Testis (tissue), 3 donors: ENCODE results near the gene ADAT3. TPM values are rescaled to one million over a fixed set of nuclear protein-coding genes. Genes with fewer than 3 reads are reported as not detected.

ENCODE experiments used
- DNase-seq: peaks from one replicate; pipeline ENCODE4 v3.0.0-alpha.2; 2019
- H3K27ac ChIP-seq, 2 donors: fragments of 200-600 bp; sonication (generic); one replicate each; pipeline ENCODE4 v1.5.1; 2019
- H3K27me3 ChIP-seq: fragments of 200-600 bp; sonication (generic); one replicate; pipeline ENCODE4 v1.5.1; 2019
- H3K36me3 ChIP-seq: fragments of 200-600 bp; sonication (generic); one replicate; pipeline ENCODE4 v1.5.1; 2017; ENCODE audit warnings: low read depth; ENCODE audit errors: missing control alignments
- H3K4me1 ChIP-seq: fragments of 200-600 bp; sonication (generic); one replicate; pipeline ENCODE4 v1.5.1; 2019
- H3K4me3 ChIP-seq, 2 donors: fragments of 200-600 bp; sonication (generic); one replicate each; pipeline ENCODE4 v1.5.1; 2017 to 2019
- H3K9me3 ChIP-seq: fragments of 200-600 bp; sonication (generic); one replicate; pipeline ENCODE4 v1.5.1; 2017
- POLR2A ChIP-seq: fragments of 450-650 bp; IDR thresholded peaks from one replicate; pipeline ENCODE4 v1.6.1; 2017; ENCODE audit warnings: antibody characterized with exemption, mild to moderate bottlenecking, moderate library complexity
- WGBS, 2 donors: methylation state at CpG; one replicate each; pipeline ENCODE4 v1.1.5; 2018; 5-methylcytosine and 5-hydroxymethylcytosine counted together
- intact Hi-C: fragments of 100-400 bp; cut with DNase I; formaldehyde crosslinking; loops from one replicate; pipeline ENCODE4 v1.15.1; 2023; ENCODE audit warnings: low total_unique reads
- polyA plus RNA-seq: library from polyadenylated mRNA; stranded (reverse); fragments of 350-450 nt; fragmentation: Illumina TruSeq; extraction: RNeasy Lipid Tissue Mini Kit (QIAGEN cat#74804); gene quantifications from one replicate; pipeline ENCODE4 v1.2.3, GENCODE V29; 2014; ENCODE audit warnings: low read depth, low replicate concordance; ENCODE audit not compliant: insufficient read depth
- total RNA-seq, 2 donors: library from RNA; depleted of rRNA; stranded (reverse); fragments of >200 nt; gene quantifications; one replicate each; pipeline ENCODE4 v1.2.3, GENCODE V29; 2016
- TF ChIP-seq, protein P1 (sequence below), 3 experiments: fragments of 450-650 bp in 2 of 3; fragments of 200-600 bp in 1 of 3; sonication (generic) in 1 of 3; IDR thresholded peaks; one replicate each; pipeline ENCODE4 v1.5.1; 2016 to 2019; ENCODE audit warnings: antibody characterized with exemption in 3 of 3, mild to moderate bottlenecking in 2 of 3, moderate library complexity in 1 of 3

Gene ADAT3
- total and polyA plus RNA-seq, 3 donors from 2014 or later: 1.1 to 16.7 (median 10.6) TPM

DNA sequence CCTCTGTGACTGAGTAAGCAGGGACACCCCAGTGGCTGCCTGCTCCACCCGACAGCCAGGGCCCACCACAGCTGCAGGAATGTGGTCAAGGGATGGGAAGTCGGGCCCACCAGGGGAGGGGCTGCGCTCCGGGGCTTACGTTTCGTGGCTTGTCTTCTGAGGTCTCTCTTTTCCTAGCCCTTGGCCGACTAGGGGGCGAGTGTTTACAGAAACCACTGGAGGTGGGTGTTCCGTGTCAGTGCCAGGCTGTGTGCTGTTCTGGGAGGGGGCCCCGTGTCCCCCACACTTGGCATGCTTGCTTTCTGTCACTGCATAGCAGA is 4.5 kb downstream of the ADAT3 start:
- intact Hi-C loops: no loop called here
- peaks cover 15% of the 10 kb centered on the region for H3K4me1 ChIP-seq
- TF ChIP-seq, protein P1, sequence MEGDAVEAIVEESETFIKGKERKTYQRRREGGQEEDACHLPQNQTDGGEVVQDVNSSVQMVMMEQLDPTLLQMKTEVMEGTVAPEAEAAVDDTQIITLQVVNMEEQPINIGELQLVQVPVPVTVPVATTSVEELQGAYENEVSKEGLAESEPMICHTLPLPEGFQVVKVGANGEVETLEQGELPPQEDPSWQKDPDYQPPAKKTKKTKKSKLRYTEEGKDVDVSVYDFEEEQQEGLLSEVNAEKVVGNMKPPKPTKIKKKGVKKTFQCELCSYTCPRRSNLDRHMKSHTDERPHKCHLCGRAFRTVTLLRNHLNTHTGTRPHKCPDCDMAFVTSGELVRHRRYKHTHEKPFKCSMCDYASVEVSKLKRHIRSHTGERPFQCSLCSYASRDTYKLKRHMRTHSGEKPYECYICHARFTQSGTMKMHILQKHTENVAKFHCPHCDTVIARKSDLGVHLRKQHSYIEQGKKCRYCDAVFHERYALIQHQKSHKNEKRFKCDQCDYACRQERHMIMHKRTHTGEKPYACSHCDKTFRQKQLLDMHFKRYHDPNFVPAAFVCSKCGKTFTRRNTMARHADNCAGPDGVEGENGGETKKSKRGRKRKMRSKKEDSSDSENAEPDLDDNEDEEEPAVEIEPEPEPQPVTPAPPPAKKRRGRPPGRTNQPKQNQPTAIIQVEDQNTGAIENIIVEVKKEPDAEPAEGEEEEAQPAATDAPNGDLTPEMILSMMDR (IDR thresholded peaks at IDR 0.05): no peak
- no peak for TF ChIP-seq POLR2A

DNA sequence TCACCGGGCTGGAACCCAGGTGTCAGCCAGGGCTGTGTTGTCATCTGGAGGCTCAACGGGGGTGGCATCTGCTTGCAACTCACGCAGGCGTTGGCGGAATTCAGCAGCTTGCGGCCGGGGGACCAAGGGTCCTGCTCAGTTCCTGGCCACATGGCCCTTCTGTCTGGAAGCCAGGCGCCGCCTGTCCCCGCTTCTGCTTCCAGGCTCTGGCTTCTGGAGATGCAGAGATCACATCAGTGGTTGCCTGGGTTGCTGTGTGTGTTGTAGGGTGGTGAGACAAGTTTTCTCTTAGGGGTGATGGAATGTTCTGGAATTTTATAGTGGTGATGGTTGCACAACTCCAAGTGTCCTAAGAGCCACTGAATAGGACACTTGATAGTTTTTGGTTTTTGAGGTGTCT is 5.0 kb downstream of the ADAT3 start:
- WGBS, 2 donors: 96% methylated on average over 10 of the region's 10 CpGs
- no peak for DNase-seq
- TF ChIP-seq, protein P1 (IDR thresholded peaks at IDR 0.05): no peak
- TF ChIP-seq POLR2A: no peak

More for the DNA sequence above, 4.5 kb downstream of the ADAT3 start:
- no peak for DNase-seq
- Histone ChIP-seq H3K36me3 (no peaks in the 10 kb centered on the region), H3K27ac (no peak overlapping the region), H3K4me3 (no peak overlapping the region), H3K27me3 (no peaks in the 10 kb centered on the region), H3K9me3 (no peaks in the 10 kb centered on the region)
- 82 to 83% methylated on average over 1 to 10 of the region's 10 CpGs for WGBS, 2 donors

DNA sequence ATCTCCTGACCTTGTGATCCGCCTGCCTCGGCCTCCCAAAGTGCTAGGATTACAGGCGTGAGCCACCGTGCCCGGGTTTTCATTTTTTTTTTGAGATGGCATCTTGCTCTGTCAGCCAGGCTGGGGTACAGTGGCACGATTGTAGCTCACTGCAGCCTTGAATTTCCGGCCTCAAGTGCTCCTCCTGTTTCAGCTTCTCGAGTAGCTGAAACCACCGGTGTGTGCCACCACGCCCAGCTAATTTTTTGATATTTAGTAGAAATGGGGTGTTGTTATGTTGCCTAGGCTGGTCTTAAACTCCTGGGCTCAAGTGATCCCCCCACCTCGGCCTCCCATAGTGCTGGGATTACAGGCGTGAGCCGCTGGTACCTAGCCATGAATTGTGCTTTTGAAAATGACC is 5.9 kb downstream of the ADAT3 start:
- no peaks in the 10 kb centered on the region for H3K9me3 ChIP-seq
- H3K4me1 ChIP-seq: peaks cover 11% of the 10 kb centered on the region
- intact Hi-C loops: no loop called here
- no peak for DNase-seq
- TF ChIP-seq, protein P1 (IDR thresholded peaks at IDR 0.05): no peak
- TF ChIP-seq POLR2A: no peak
- no peaks in the 10 kb centered on the region for H3K27me3 ChIP-seq
- no peaks in the 10 kb centered on the region for H3K36me3 ChIP-seq
- H3K4me3 ChIP-seq: no peak overlapping the region
- WGBS, 2 donors: 89 to 93% methylated on average over 13 of the region's 13 CpGs
- H3K27ac ChIP-seq: no peak overlapping the region

More for the DNA sequence above, 5.0 kb downstream of the ADAT3 start:
- no peaks in the 10 kb centered on the region for H3K9me3 ChIP-seq
- no peak overlapping the region for H3K27ac ChIP-seq
- H3K4me3 ChIP-seq: no peak overlapping the region
- H3K36me3 ChIP-seq: no peaks in the 10 kb centered on the region
- H3K4me1 ChIP-seq: peaks cover 15% of the 10 kb centered on the region
- intact Hi-C loops: no loop called here
- no peaks in the 10 kb centered on the region for H3K27me3 ChIP-seq

DNA sequence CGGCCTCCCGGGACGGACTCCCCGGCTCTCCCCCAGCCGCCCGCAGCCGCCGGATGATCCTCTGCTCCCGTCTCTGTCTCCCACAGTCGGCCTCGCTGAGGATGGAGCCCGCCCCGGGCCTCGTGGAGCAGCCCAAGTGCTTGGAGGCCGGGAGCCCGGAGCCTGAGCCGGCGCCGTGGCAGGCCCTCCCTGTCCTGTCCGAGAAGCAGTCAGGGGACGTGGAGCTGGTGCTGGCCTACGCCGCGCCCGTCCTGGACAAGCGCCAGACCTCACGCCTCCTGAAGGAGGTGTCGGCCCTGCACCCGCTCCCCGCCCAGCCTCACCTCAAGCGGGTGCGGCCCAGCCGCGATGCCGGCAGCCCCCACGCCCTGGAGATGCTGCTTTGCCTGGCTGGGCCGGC is 6.8 kb downstream of the ADAT3 start:
- 57 to 85% methylated on average over 7 to 31 of the region's 37 CpGs for WGBS, 2 donors
- Histone ChIP-seq H3K27me3 (no peaks in the 10 kb centered on the region), H3K36me3 (no peaks in the 10 kb centered on the region), H3K27ac (no peak overlapping the region), H3K4me3 (peak overlapping the region; percentile 21 to 31), H3K9me3 (no peaks in the 10 kb centered on the region), H3K4me1 (peaks cover 11% of the 10 kb centered on the region)
- intact Hi-C loops: no loop called here
- no peak for DNase-seq
- TF ChIP-seq, protein P1 (IDR thresholded peaks at IDR 0.05): no peak
- no peak for TF ChIP-seq POLR2A

DNA sequence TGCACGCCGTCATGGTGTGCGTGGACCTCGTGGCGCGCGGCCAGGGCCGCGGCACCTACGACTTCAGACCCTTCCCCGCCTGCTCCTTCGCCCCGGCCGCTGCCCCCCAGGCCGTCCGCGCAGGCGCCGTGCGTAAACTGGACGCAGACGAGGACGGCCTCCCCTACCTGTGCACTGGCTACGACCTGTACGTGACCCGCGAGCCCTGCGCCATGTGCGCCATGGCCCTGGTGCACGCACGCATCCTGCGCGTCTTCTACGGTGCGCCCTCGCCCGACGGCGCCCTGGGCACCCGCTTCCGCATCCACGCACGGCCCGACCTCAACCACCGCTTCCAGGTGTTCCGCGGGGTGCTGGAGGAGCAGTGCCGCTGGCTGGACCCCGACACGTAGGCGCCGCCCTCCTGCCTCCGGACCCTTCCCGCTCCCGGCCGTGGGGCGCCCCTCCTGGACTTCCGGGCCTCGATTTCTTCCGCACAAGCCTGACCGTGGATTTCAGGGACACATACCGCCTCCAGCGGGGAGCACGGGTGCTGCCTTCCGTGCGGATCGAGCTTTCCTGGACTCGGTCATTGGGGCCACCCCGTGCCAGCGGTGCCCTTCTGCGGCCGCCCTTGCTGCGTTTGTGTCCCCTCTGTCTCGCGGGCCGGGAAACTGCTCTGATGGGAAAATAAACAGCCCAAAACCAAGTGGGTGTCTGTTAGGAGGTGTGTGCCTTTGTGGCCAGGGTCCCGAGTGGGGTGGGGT is 7.7 kb downstream of the ADAT3 start:
- no peaks in the 10 kb centered on the region for H3K36me3 ChIP-seq
- intact Hi-C loops: no loop called here
- DNase-seq: no peak

More for the DNA sequence above, 7.7 kb downstream of the ADAT3 start:
- no peaks in the 10 kb centered on the region for H3K27me3 ChIP-seq
- TF ChIP-seq, protein P1 (IDR thresholded peaks at IDR 0.05): no peak
- TF ChIP-seq POLR2A: no peak
- no peaks in the 10 kb centered on the region for H3K9me3 ChIP-seq
- H3K4me1 ChIP-seq: peaks cover 4% of the 10 kb centered on the region
- H3K4me3 ChIP-seq: peak overlapping the region; percentile 21 to 31
- no peak overlapping the region for H3K27ac ChIP-seq
- WGBS, 2 donors: 82 to 91% methylated on average over 17 to 72 of the region's 77 CpGs
